Keratinocyte (primary cell): ENCODE data around the gene MRO. TPM values are rescaled to one million over a fixed set of nuclear protein-coding genes. Genes with fewer than 3 reads are reported as not detected.

Experiments
- DNase-seq: peaks from one replicate; pipeline ENCODE4 v3.0.0-alpha.2; 2011; ENCODE audit warnings: low read depth, missing footprints, low spot score
- FAIRE-seq: peaks from 2 replicates; lab custom pipeline; 2011; peaks lifted over from hg19 to GRCh38; lab: Jason Lieb, UNC
- H2AFZ ChIP-seq: 2 replicates; pipeline ENCODE4 v1.6.0; 2012; ENCODE audit warnings: low read length, control low read depth, inconsistent platforms; ENCODE audit not compliant: control insufficient read depth
- H3K27ac ChIP-seq: 2 replicates; pipeline ENCODE4 v1.5.1; 2011; ENCODE audit warnings: low read length; ENCODE audit not compliant: control insufficient read depth, insufficient read depth
- H3K27me3 ChIP-seq: 3 replicates; pipeline ENCODE4 v1.6.0; 2011; ENCODE audit warnings: low read length; ENCODE audit not compliant: control insufficient read depth, insufficient read depth; ENCODE audit errors: extremely low read depth
- H3K36me3 ChIP-seq, 2 experiments: 2 replicates in 1 of 2; 3 replicates in 1 of 2; pipeline ENCODE4 v1.5.1; 2011; ENCODE audit warnings: low read length in 2 of 2, mild to moderate bottlenecking in 1 of 2; ENCODE audit not compliant: control insufficient read depth in 2 of 2, insufficient read depth in 2 of 2; ENCODE audit errors: extremely low read depth in 1 of 2
- H3K4me1 ChIP-seq: 3 replicates; pipeline ENCODE4 v1.5.1; 2011; ENCODE audit warnings: low read length; ENCODE audit not compliant: control insufficient read depth, insufficient read depth; ENCODE audit errors: extremely low read depth
- H3K4me2 ChIP-seq: 3 replicates; pipeline ENCODE4 v1.6.0; 2011; ENCODE audit warnings: low read depth, low read length; ENCODE audit not compliant: control insufficient read depth, insufficient read depth; ENCODE audit errors: extremely low read depth
- H3K4me3 ChIP-seq, 3 experiments: fragments of 200-600 bp in 1 of 3; sonication (generic) in 1 of 3; 2 replicates in 2 of 3; 3 replicates in 1 of 3; pipeline ENCODE4 v1.5.1; 2011 to 2016; ENCODE audit warnings: low read length in 3 of 3, mild to moderate bottlenecking in 3 of 3, control low read depth in 2 of 3, inconsistent platforms in 1 of 3, low read depth in 1 of 3, mixed read lengths in 1 of 3, mixed run types in 1 of 3, moderate library complexity in 1 of 3; ENCODE audit not compliant: control insufficient read depth in 2 of 3, insufficient read depth in 2 of 3; ENCODE audit errors: extremely low read depth in 1 of 3
- H3K79me2 ChIP-seq: 2 replicates; pipeline ENCODE4 v1.6.0; 2012; ENCODE audit warnings: low read length; ENCODE audit not compliant: control insufficient read depth, insufficient read depth
- H3K9ac ChIP-seq: 3 replicates; pipeline ENCODE4 v1.6.0; 2011; ENCODE audit warnings: low read length; ENCODE audit not compliant: control insufficient read depth, insufficient read depth; ENCODE audit errors: extremely low read depth
- H3K9me1 ChIP-seq: 3 replicates; pipeline ENCODE4 v1.6.0; 2011; ENCODE audit warnings: low read length; ENCODE audit not compliant: control insufficient read depth, insufficient read depth; ENCODE audit errors: extremely low read depth
- H3K9me3 ChIP-seq: 2 replicates; pipeline ENCODE4 v1.5.1; 2012; ENCODE audit warnings: low read depth, low read length; ENCODE audit not compliant: control insufficient read depth
- H4K20me1 ChIP-seq: 3 replicates; pipeline ENCODE4 v1.6.0; 2011; ENCODE audit warnings: low read length; ENCODE audit not compliant: control insufficient read depth, insufficient read depth; ENCODE audit errors: extremely low read depth
- EZH2 ChIP-seq: IDR thresholded peaks from one replicate; pipeline ENCODE4 v1.6.1; 2012; ENCODE audit warnings: inconsistent platforms, mild to moderate bottlenecking, low read length, moderate library complexity
- dilution Hi-C: fragments of 300-500 bp; cut with MboI; formaldehyde crosslinking; loops from one replicate; pipeline ENCODE4 v1.7.0; 2020; ENCODE audit warnings: low sequenced_read_pairs; ENCODE audit not compliant: extremely low pct_ligation_motif_present
- polyA plus RNA-seq, 5 experiments: library from polyadenylated mRNA; depleted of rRNA in 3 of 5; stranded (reverse) in 3 of 5; stranded (forward) in 1 of 5; unstranded in 1 of 5; fragments of >200 nt; gene quantifications; 1 replicate in 1 of 5; 2 replicates in 3 of 5; 3 replicates in 1 of 5; pipeline versions ENCODE4 v1.2.1 to v1.2.3, GENCODE V29; 2011 to 2012; ENCODE audit warnings: missing spikeins in 2 of 5, low read depth in 1 of 5, low replicate concordance in 1 of 5
- TF ChIP-seq, protein P1 (sequence below), 3 experiments: IDR thresholded peaks in 1 of 3; conservative IDR thresholded peaks in 1 of 3; optimal IDR thresholded peaks in 1 of 3; 2 replicates in 2 of 3; 3 replicates in 1 of 3; pipeline versions ENCODE3 to v1.5.1; 2011; ENCODE audit warnings: low read length in 3 of 3, mild to moderate bottlenecking in 3 of 3, moderate library complexity in 2 of 3, control low read depth in 1 of 3, inconsistent platforms in 1 of 3; ENCODE audit not compliant: insufficient read depth in 2 of 3; ENCODE audit errors: extremely low read depth in 1 of 3

Gene MRO
- polyA plus RNA-seq, 1 donor (not counting 4 experiments of a cell fraction or from before 2014, with no cell fraction given) = not detected

DNA sequence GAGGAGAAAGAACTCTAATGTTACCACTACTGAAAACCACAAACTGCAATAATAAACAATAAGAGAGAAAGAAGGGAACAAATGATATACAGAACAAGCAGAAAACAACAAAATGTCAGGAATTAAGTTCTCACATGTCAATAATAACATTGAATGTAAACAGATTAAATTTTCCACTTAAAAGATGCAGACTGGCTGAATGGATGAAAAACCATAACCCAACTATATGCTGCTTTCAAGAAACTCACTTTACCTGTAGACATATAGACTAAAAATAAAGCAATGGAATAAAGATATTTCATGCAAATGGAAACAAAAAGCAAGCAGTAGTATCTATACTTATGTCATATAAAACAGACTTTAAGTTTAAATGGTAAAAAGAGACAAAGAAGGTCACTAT lies 50.4 kb downstream of the MRO start:
- H3K36me3 ChIP-seq = no peaks in the 10 kb centered on the region
- H3K4me3 ChIP-seq = no peak overlapping the region
- dilution Hi-C loops = no loop called here
- FAIRE-seq (no peak), DNase-seq (no peak)
- no peaks in the 10 kb centered on the region for H4K20me1 ChIP-seq
- H3K27me3 ChIP-seq = no peaks in the 10 kb centered on the region
- no peak for TF ChIP-seq EZH2
- TF ChIP-seq, protein P1, sequence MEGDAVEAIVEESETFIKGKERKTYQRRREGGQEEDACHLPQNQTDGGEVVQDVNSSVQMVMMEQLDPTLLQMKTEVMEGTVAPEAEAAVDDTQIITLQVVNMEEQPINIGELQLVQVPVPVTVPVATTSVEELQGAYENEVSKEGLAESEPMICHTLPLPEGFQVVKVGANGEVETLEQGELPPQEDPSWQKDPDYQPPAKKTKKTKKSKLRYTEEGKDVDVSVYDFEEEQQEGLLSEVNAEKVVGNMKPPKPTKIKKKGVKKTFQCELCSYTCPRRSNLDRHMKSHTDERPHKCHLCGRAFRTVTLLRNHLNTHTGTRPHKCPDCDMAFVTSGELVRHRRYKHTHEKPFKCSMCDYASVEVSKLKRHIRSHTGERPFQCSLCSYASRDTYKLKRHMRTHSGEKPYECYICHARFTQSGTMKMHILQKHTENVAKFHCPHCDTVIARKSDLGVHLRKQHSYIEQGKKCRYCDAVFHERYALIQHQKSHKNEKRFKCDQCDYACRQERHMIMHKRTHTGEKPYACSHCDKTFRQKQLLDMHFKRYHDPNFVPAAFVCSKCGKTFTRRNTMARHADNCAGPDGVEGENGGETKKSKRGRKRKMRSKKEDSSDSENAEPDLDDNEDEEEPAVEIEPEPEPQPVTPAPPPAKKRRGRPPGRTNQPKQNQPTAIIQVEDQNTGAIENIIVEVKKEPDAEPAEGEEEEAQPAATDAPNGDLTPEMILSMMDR (optimal IDR thresholded peaks at IDR 0.05 in 1 of 3, IDR thresholded peaks at IDR 0.05 in 1 of 3, conservative IDR thresholded peaks at IDR 0.05 in 1 of 3; ENCODE audit: extremely low read depth in 1 of 3, insufficient read depth in 2 of 3, low read length in 3 of 3) = no peak
- H3K4me2 ChIP-seq = no peak overlapping the region
- no peak overlapping the region for H3K27ac ChIP-seq
- H3K9me3 ChIP-seq = no peaks in the 10 kb centered on the region
- H3K79me2 ChIP-seq = no peaks in the 10 kb centered on the region
- no peak overlapping the region for H2AFZ ChIP-seq
- no peaks in the 10 kb centered on the region for H3K4me1 ChIP-seq
- no peak overlapping the region for H3K9ac ChIP-seq
- no peaks in the 10 kb centered on the region for H3K9me1 ChIP-seq

GRCh38 chr18:50757358-50757757 lies 62.5 kb downstream of the MRO start:
- no peak for DNase-seq
- no peak overlapping the region for H3K4me3 ChIP-seq
- H3K4me2 ChIP-seq = no peak overlapping the region
- no peak overlapping the region for H2AFZ ChIP-seq
- H3K4me1 ChIP-seq = no peaks in the 10 kb centered on the region
- dilution Hi-C loops = no loop called here
- no peaks in the 10 kb centered on the region for H3K9me3 ChIP-seq
- TF ChIP-seq EZH2 = no peak
- TF ChIP-seq, protein P1 (optimal IDR thresholded peaks at IDR 0.05 in 1 of 3, IDR thresholded peaks at IDR 0.05 in 1 of 3, conservative IDR thresholded peaks at IDR 0.05 in 1 of 3; ENCODE audit: extremely low read depth in 1 of 3, insufficient read depth in 2 of 3, low read length in 3 of 3) = no peak
- peaks cover 6% of the 10 kb centered on the region for H3K27me3 ChIP-seq
- H4K20me1 ChIP-seq = no peaks in the 10 kb centered on the region
- no peak overlapping the region for H3K9ac ChIP-seq
- no peak for FAIRE-seq
- no peak overlapping the region for H3K27ac ChIP-seq
- no peaks in the 10 kb centered on the region for H3K36me3 ChIP-seq
- no peaks in the 10 kb centered on the region for H3K79me2 ChIP-seq
- no peaks in the 10 kb centered on the region for H3K9me1 ChIP-seq
